ENCODE results near the gene ANAPC13. TPM values are rescaled to one million over a fixed set of nuclear protein-coding genes. Genes with fewer than 3 reads are reported as not detected.

The ANAPC13 gene
- total and polyA plus RNA-seq, 2 of the 13 experiments (the other 11 are each of a cell fraction or from before 2014, with no cell fraction given) = 48.7 to 69.1 TPM

GRCh38 chr3:134485718-134486576 is at the start of gene ANAPC13, which contains the start of gene CEP63 (continued):
- TF ChIP-seq MEIS2 (CRISPR knock-in tag; IDR thresholded peaks at IDR 0.05) (no peak), ZNF616 (CRISPR knock-in tag; IDR thresholded peaks at IDR 0.05; ENCODE audit: low read depth) (0 out of 2 replicates have a peak, but pooled peaks have one; percentile 77), NFE2L1 (CRISPR knock-in tag; IDR thresholded peaks at IDR 0.05; ENCODE audit: borderline replicate concordance) (no peak), ZNF724P (CRISPR knock-in tag; IDR thresholded peaks at IDR 0.05; ENCODE audit: borderline replicate concordance) (no peak), GATA4 (IDR thresholded peaks at IDR 0.05; ENCODE audit: borderline replicate concordance, low read depth) (no peak), PCBP1 (IDR thresholded peaks at IDR 0.05; ENCODE audit: borderline replicate concordance, low read depth, low read length) (no peak), ZNF577 (CRISPR knock-in tag; IDR thresholded peaks at IDR 0.05; ENCODE audit: borderline replicate concordance, low read depth) (no peak), BCL3 (CRISPR knock-in tag; IDR thresholded peaks at IDR 0.05) (peak; percentile 33; the same call in 1 of the 2 replicates), GATAD2A (CRISPR knock-in tag; IDR thresholded peaks at IDR 0.05) (no peak; the same call in 1 of the 2 replicates), ZHX2 (IDR thresholded peaks at IDR 0.05; ENCODE audit: low read depth) (no peak), ZHX2 (CRISPR knock-in tag; IDR thresholded peaks at IDR 0.05; ENCODE audit: borderline replicate concordance) (no peak), ZNF235 (CRISPR knock-in tag; IDR thresholded peaks at IDR 0.05; ENCODE audit: borderline replicate concordance) (0 out of 2 replicates have a peak, but pooled peaks have one; percentile 59), TCF7 (IDR thresholded peaks at IDR 0.05; ENCODE audit: low read depth) (peak; percentile 75), IRF2 (CRISPR knock-in tag; IDR thresholded peaks at IDR 0.05) (no peak; the same call in 1 of the 2 replicates), ZNF879 (CRISPR knock-in tag; IDR thresholded peaks at IDR 0.05) (peak; percentile 60; the same call in 1 of the 2 replicates), MEF2D (CRISPR knock-in tag; IDR thresholded peaks at IDR 0.05) (peak; percentile 82), PAF1 (CRISPR knock-in tag; IDR thresholded peaks at IDR 0.05) (no peak), THYN1 (CRISPR knock-in tag; IDR thresholded peaks at IDR 0.05; ENCODE audit: borderline replicate concordance, low read depth) (no peak), RORA (CRISPR knock-in tag; IDR thresholded peaks at IDR 0.05) (no peak), ZBTB8A (CRISPR knock-in tag; IDR thresholded peaks at IDR 0.05; ENCODE audit: borderline replicate concordance, low read depth) (0 out of 2 replicates have a peak, but pooled peaks have one; percentile 39), ZFX (CRISPR knock-in tag; IDR thresholded peaks at IDR 0.05; ENCODE audit: low read depth) (peak; percentile 93), KDM3A (CRISPR knock-in tag; IDR thresholded peaks at IDR 0.05; ENCODE audit: low read depth) (0 out of 2 replicates have a peak, but pooled peaks have one; percentile 42), ZFP36L2 (CRISPR knock-in tag; IDR thresholded peaks at IDR 0.05) (no peak)

Measured in HepG2 (cell line).